Heart left ventricle (tissue), 16 donors: ENCODE measurements around the gene ARHGAP29. TPM values are rescaled to one million over a fixed set of nuclear protein-coding genes. Genes with fewer than 3 reads are reported as not detected.

Experiments
- ATAC-seq, 4 donors: fragments of 200-7000 bp; cut with Tn5 transposase; one replicate each; pipeline ENCODE4 v1.9.1; 2020 to 2022; ENCODE audit warnings: moderate library complexity in 4 of 4, mild to moderate bottlenecking in 3 of 4, moderate number of reproducible peaks in 1 of 4
- DNase-seq, 5 donors: peaks; one replicate each; pipeline ENCODE4 v3.0.0-alpha.2; 2020
- H3K27ac ChIP-seq, 12 donors: fragments of 200-600 bp; sonication (generic) in 4 of 12; one replicate each; pipeline versions ENCODE4 v1.5.0 to v1.8.0; 2016 to 2022; ENCODE audit warnings: mild to moderate bottlenecking in 2 of 12
- H3K27me3 ChIP-seq, 9 donors: fragments of 200-600 bp; sonication (generic) in 2 of 9; one replicate each; pipeline versions ENCODE4 v1.5.1 to v1.8.0; 2016 to 2022; ENCODE audit warnings: mild to moderate bottlenecking in 3 of 9
- H3K36me3 ChIP-seq, 9 donors: fragments of 200-600 bp; sonication (generic) in 2 of 9; one replicate each; pipeline versions ENCODE4 v1.5.0 to v1.8.0; 2018 to 2022; ENCODE audit warnings: mild to moderate bottlenecking in 2 of 9
- H3K4me1 ChIP-seq, 12 donors: fragments of 200-600 bp; sonication (generic) in 4 of 12; one replicate each; pipeline versions ENCODE4 v1.5.0 to v1.8.0; 2016 to 2022; ENCODE audit warnings: mild to moderate bottlenecking in 3 of 12
- H3K4me3 ChIP-seq, 12 donors: fragments of 200-600 bp; sonication (generic) in 4 of 12; one replicate each; pipeline versions ENCODE4 v1.5.0 to v1.8.0; 2017 to 2022; ENCODE audit warnings: mild to moderate bottlenecking in 9 of 12, moderate library complexity in 4 of 12
- H3K9me3 ChIP-seq, 12 donors: fragments of 200-600 bp; sonication (generic) in 4 of 12; one replicate each; pipeline versions ENCODE4 v1.5.0 to v1.8.0; 2016 to 2022; ENCODE audit warnings: mild to moderate bottlenecking in 1 of 12
- CTCF ChIP-seq, 12 donors: fragments of 200-600 bp; sonication (generic) in 4 of 12; IDR thresholded peaks; one replicate each; pipeline versions ENCODE4 v1.5.0 to v1.8.0; 2018 to 2022; ENCODE audit warnings: antibody characterized with exemption in 12 of 12, mild to moderate bottlenecking in 5 of 12
- POLR2A ChIP-seq, 2 donors: fragments of 450-650 bp; IDR thresholded peaks; one replicate each; pipeline ENCODE4 v1.6.1; 2017; ENCODE audit warnings: antibody characterized with exemption in 2 of 2, mild to moderate bottlenecking in 2 of 2, moderate library complexity in 2 of 2
- WGBS, 4 donors: extraction: QIAGEN DNeasy Blood & Tissue Kit in 2 of 4; methylation state at CpG; one replicate each; pipeline versions ENCODE4 v1.1.5 to v1.1.7; 2013 to 2018; 5-methylcytosine and 5-hydroxymethylcytosine counted together
- intact Hi-C, 10 donors: fragments of 100-400 bp; cut with DNase I; formaldehyde crosslinking; loops; one replicate each; pipeline versions ENCODE4 v1.11.1 to v1.14.2; 2022
- polyA plus RNA-seq, 2 donors: library from polyadenylated mRNA; stranded (reverse); fragments of 200-250 nt; gene quantifications; one replicate each; pipeline ENCODE4 v1.2.3, GENCODE V29; 2013
- total RNA-seq, 9 donors: library from RNA; depleted of rRNA in 2 of 9; stranded (reverse); fragments of >200 nt in 2 of 9; fragmentation: NEBNext Ultra II Directional in 3 of 9; extraction: Animal tissue kit (Norgen Biotek cat#: 25700) in 3 of 9; gene quantifications; one replicate each; pipeline versions ENCODE4 v1.1.0 to v1.2.4, GENCODE V29; 2016 to 2023
- donor health status: ischemic (EF 13 %, LVEDD 7.1; RV severe dilation, severe dysfunction).
- donor health status: healthy with polysubstance abuse.
- donor health status: DM: no; HTN: yes; CAD: no.
- donor health status: DM: no; HTN: no; CAD: no.
- donor health status: ischemic (EF 25% LVEDD 6.9; RV normal size, moderate dysfunction).
- donor health status: ischemic (EF 25% LVEDD 5.7; RV mildly dilated, moderate dysfunction).
- donor health status: healthy.
- donor health status: DM: yes; HTN: yes; CAD: no.
- donor health status: ischemic (EF 35%, LVEDD 5.7; RV mildly dilated, moderate dysfunction).
- donor health status: nonischemic (EF 11% LVEDD 7.7; RV severe dilation, severe dysfunction).
- donor health status: DM: yes; HTN: yes; CAD: no.
- donor health status: PGD.
- donor health status: ischemic (EF 29% LVEDD 5.4; RV normal size, mild dysfunction).
- donor health status: nonischemic (EF 23%, LVEDD 6.1; RV moderate dilation, normal function).

The ARHGAP29 gene
- total and polyA plus RNA-seq, 11 donors: 11.0 to 35.7 (median 26.2) TPM

GRCh38 chr1:94274561-94274960 lies 37.2 kb upstream of the ARHGAP29 start:
- intact Hi-C loops: no loop called here
- WGBS, 4 donors: 79 to 89% (median 82%) methylated on average over 2 of the region's 2 CpGs
- Histone ChIP-seq H3K27me3 (no peaks in the 10 kb centered on the region), H3K27ac (no peak overlapping the region), H3K4me1 (peaks cover 0 to 11% (median 0%) of the 10 kb centered on the region in 12 donors), H3K9me3 (no peaks in the 10 kb centered on the region), H3K4me3 (no peak overlapping the region), H3K36me3 (no peaks in the 10 kb centered on the region)
- no peak for ATAC-seq
- TF ChIP-seq POLR2A (IDR thresholded peaks at IDR 0.05): no peak
- DNase-seq: no peak

- WGBS, 4 donors: 77 to 86% (median 84%) methylated on average over 4 of the region's 4 CpGs
- no peaks in the 10 kb centered on the region for H3K9me3 ChIP-seq
- H3K4me1 ChIP-seq: peaks cover 0 to 11% (median 0%) of the 10 kb centered on the region in 12 donors
- H3K27me3 ChIP-seq: no peaks in the 10 kb centered on the region
- DNase-seq (no peak), ATAC-seq (no peak)
- H3K4me3 ChIP-seq: no peak overlapping the region
- intact Hi-C loops: no loop called here
- H3K36me3 ChIP-seq: no peaks in the 10 kb centered on the region
- no peak overlapping the region for H3K27ac ChIP-seq
- TF ChIP-seq POLR2A (IDR thresholded peaks at IDR 0.05) (no peak), CTCF (IDR thresholded peaks at IDR 0.05) (no peak)
Observed at GRCh38 chr1:94273111-94273510, 35.7 kb upstream of the ARHGAP29 start.

- ATAC-seq (no peak), DNase-seq (no peak)
Observed at GRCh38 chr1:94272388-94272787, 35.0 kb upstream of the ARHGAP29 start.

GRCh38 chr1:94271373-94271772 lies 34.0 kb upstream of the ARHGAP29 start:
- DNase-seq (no peak), ATAC-seq (no peak)
- no peak for TF ChIP-seq POLR2A (IDR thresholded peaks at IDR 0.05)
- no peak for TF ChIP-seq CTCF (IDR thresholded peaks at IDR 0.05)
- no peaks in the 10 kb centered on the region for H3K27me3 ChIP-seq
- H3K36me3 ChIP-seq: no peaks in the 10 kb centered on the region
- H3K4me1 ChIP-seq: peaks cover 0 to under 1% (median 0%) of the 10 kb centered on the region in 12 donors
- no peak overlapping the region for H3K4me3 ChIP-seq
- H3K9me3 ChIP-seq: no peaks in the 10 kb centered on the region
- H3K27ac ChIP-seq: no peak overlapping the region
- 89 to 94% (median 92%) methylated on average over 2 of the region's 2 CpGs for WGBS, 4 donors
- intact Hi-C loops: no loop called here

More at GRCh38 chr1:94272388-94272787, 35.0 kb upstream of the ARHGAP29 start:
- H3K9me3 ChIP-seq: no peaks in the 10 kb centered on the region
- H3K4me1 ChIP-seq: peaks cover 0 to 6% (median 0%) of the 10 kb centered on the region in 12 donors
- intact Hi-C loops: no loop called here
- TF ChIP-seq POLR2A (IDR thresholded peaks at IDR 0.05) (no peak), CTCF (IDR thresholded peaks at IDR 0.05) (no peak)
- H3K27ac ChIP-seq: no peak overlapping the region
- H3K4me3 ChIP-seq: no peak overlapping the region
- H3K27me3 ChIP-seq: no peaks in the 10 kb centered on the region
- WGBS, 4 donors: 89 to 100% (median 93%) methylated on average over 1 of the region's 1 CpG
- H3K36me3 ChIP-seq: no peaks in the 10 kb centered on the region

- Histone ChIP-seq H3K27ac (no peak overlapping the region), H3K36me3 (no peaks in the 10 kb centered on the region), H3K9me3 (no peaks in the 10 kb centered on the region), H3K27me3 (no peaks in the 10 kb centered on the region), H3K4me1 (peaks cover 0 to 6% (median 0%) of the 10 kb centered on the region in 12 donors), H3K4me3 (no peak overlapping the region)
- TF ChIP-seq POLR2A (IDR thresholded peaks at IDR 0.05) (no peak), CTCF (IDR thresholded peaks at IDR 0.05) (no peak)
- ATAC-seq (no peak), DNase-seq (no peak)
- intact Hi-C loops: no loop called here
- WGBS, 4 donors: 93 to 100% (median 99%) methylated on average over 2 of the region's 2 CpGs
Observed at GRCh38 chr1:94270801-94271203, 33.4 kb upstream of the ARHGAP29 start.
